Neutrophil (primary cell): ENCODE results near the gene NR2C2AP.
"Not testable (repeated sequence)": the region's sequence is repeated elsewhere in the genome, so short reads cannot be mapped to it uniquely, and the experiment has no call there.

Experiments
- H3K27ac ChIP-seq: fragments of 200-600 bp; sonication (generic); 2 replicates; pipeline ENCODE4 v1.5.1; 2016; ENCODE audit warnings: mild to moderate bottlenecking, moderate library complexity
- H3K27me3 ChIP-seq: fragments of 200-600 bp; sonication (generic); 2 replicates; pipeline ENCODE4 v1.6.0; 2016; ENCODE audit warnings: mild to moderate bottlenecking
- H3K36me3 ChIP-seq: fragments of 200-600 bp; sonication (generic); 2 replicates; pipeline ENCODE4 v1.5.1; 2017
- H3K4me1 ChIP-seq, 2 experiments: fragments of 200-600 bp in 1 of 2; sonication (generic) in 1 of 2; 1 replicate in 1 of 2; 2 replicates in 1 of 2; pipeline versions ENCODE4 v1.5.1 to v1.6.1; 2013 to 2016; ENCODE audit warnings: low read depth in 1 of 2, low read length in 1 of 2, mild to moderate bottlenecking in 1 of 2, moderate library complexity in 1 of 2; ENCODE audit not compliant: control insufficient read depth in 1 of 2, insufficient read depth in 1 of 2
- H3K4me3 ChIP-seq, 2 experiments: fragments of 200-600 bp in 1 of 2; sonication (generic) in 1 of 2; 1 replicate in 1 of 2; 2 replicates in 1 of 2; pipeline ENCODE4 v1.5.1; 2013 to 2016; ENCODE audit warnings: low read depth in 1 of 2, low read length in 1 of 2, mild to moderate bottlenecking in 1 of 2, moderate library complexity in 1 of 2
- H3K9me3 ChIP-seq: fragments of 200-600 bp; sonication (generic); 2 replicates; pipeline ENCODE4 v1.5.1; 2016
- CTCF ChIP-seq: fragments of 200-600 bp; sonication (generic); IDR thresholded peaks from 2 replicates; pipeline ENCODE4 v1.5.1; 2016; ENCODE audit warnings: antibody characterized with exemption

Gene NR2C2AP

GRCh38 chr19:19223636-19224035 lies 20.4 kb upstream of the NR2C2AP start:
- Histone ChIP-seq H3K4me3 (no peak overlapping the region), H3K9me3 (no peaks in the 10 kb centered on the region), H3K4me1 (peaks cover 10 to 11% of the 10 kb centered on the region in 2 experiments), H3K27me3 (peaks cover 84% of the 10 kb centered on the region), H3K27ac (no peak overlapping the region), H3K36me3 (no peaks in the 10 kb centered on the region)
- TF ChIP-seq CTCF, result no peak

GRCh38 chr19:19223060-19223459 lies 19.8 kb upstream of the NR2C2AP start:
- H3K9me3 ChIP-seq, result no peaks in the 10 kb centered on the region
- H3K27me3 ChIP-seq, result peaks cover 84% of the 10 kb centered on the region
- peaks cover 10 to 11% of the 10 kb centered on the region in 2 experiments for H3K4me1 ChIP-seq
- no peak overlapping the region for H3K27ac ChIP-seq
- TF ChIP-seq CTCF, result no peak
- no peak overlapping the region for H3K4me3 ChIP-seq
- no peaks in the 10 kb centered on the region for H3K36me3 ChIP-seq

- not testable (repeated sequence) for H3K4me3 ChIP-seq, H3K9me3 ChIP-seq, H3K36me3 ChIP-seq, H3K27ac ChIP-seq
- H3K4me1 ChIP-seq, result peaks cover 10 to 11% of the 10 kb centered on the region in 2 experiments
- H3K27me3 ChIP-seq, result peaks cover 85% of the 10 kb centered on the region
Measured at GRCh38 chr19:19221000-19221399, 17.8 kb upstream of the NR2C2AP start.

GRCh38 chr19:19218911-19219310 lies 15.7 kb upstream of the NR2C2AP start:
- H3K4me1 ChIP-seq, result no peaks in the 10 kb centered on the region
- H3K36me3 ChIP-seq, result no peaks in the 10 kb centered on the region
- peaks cover 85% of the 10 kb centered on the region for H3K27me3 ChIP-seq
- H3K4me3 ChIP-seq, result no peak overlapping the region
- H3K27ac ChIP-seq, result no peak overlapping the region
- H3K9me3 ChIP-seq, result no peaks in the 10 kb centered on the region
- TF ChIP-seq CTCF, result no peak

GRCh38 chr19:19217099-19217498 lies 13.9 kb upstream of the NR2C2AP start:
- Histone ChIP-seq H3K4me3 (no peak overlapping the region), H3K36me3 (no peaks in the 10 kb centered on the region), H3K9me3 (no peaks in the 10 kb centered on the region), H3K27ac (no peak overlapping the region), H3K4me1 (no peaks in the 10 kb centered on the region), H3K27me3 (peaks cover 87% of the 10 kb centered on the region)
- no peak for TF ChIP-seq CTCF

GRCh38 chr19:19215792-19216191 lies 12.6 kb upstream of the NR2C2AP start:
- Histone ChIP-seq H3K36me3 (no peaks in the 10 kb centered on the region), H3K4me1 (no peaks in the 10 kb centered on the region), H3K27ac (no peak overlapping the region), H3K27me3 (peaks cover 88% of the 10 kb centered on the region), H3K4me3 (no peak overlapping the region), H3K9me3 (no peaks in the 10 kb centered on the region)
- no peak for TF ChIP-seq CTCF
